GM12878 (cell line): ENCODE data around the gene ITLN1. TPM values are rescaled to one million over a fixed set of nuclear protein-coding genes. Genes with fewer than 3 reads are reported as not detected.

Experiments
- CHD2 ChIP-seq: IDR thresholded peaks from 2 replicates; pipeline ENCODE4 v1.6.1; 2011; ENCODE audit warnings: low read depth, low read length, improper control_type of control experiment, borderline replicate concordance
- CREB1 ChIP-seq: IDR thresholded peaks from 2 replicates; pipeline ENCODE4 v1.6.1; 2012; ENCODE audit warnings: low read depth, mild to moderate bottlenecking, inconsistent platforms
- IKZF1 ChIP-seq: fragments of 450-650 bp; conservative IDR thresholded peaks from 2 replicates; pipeline ENCODE4 v1.6.1; 2017; ENCODE audit warnings: antibody characterized with exemption, mild to moderate bottlenecking
- MXI1 ChIP-seq: fragments of 150-350 bp; IDR thresholded peaks from 2 replicates; pipeline ENCODE4 v1.6.1; 2011; ENCODE audit warnings: low read depth, mild to moderate bottlenecking, inconsistent platforms, low read length, improper control_type of control experiment
- NFYB ChIP-seq: IDR thresholded peaks from 2 replicates; pipeline ENCODE4 v1.6.1; 2011; ENCODE audit warnings: low read depth, mild to moderate bottlenecking, low read length, improper control_type of control experiment, moderate library complexity; ENCODE audit not compliant: insufficient read depth
- ZNF687 ChIP-seq: fragments of 450-650 bp; IDR thresholded peaks from 2 replicates; pipeline ENCODE4 v1.6.1; 2017; ENCODE audit warnings: mild to moderate bottlenecking, moderate library complexity
- polyA plus RNA-seq, 11 experiments: library from polyadenylated mRNA; depleted of rRNA in 4 of 11; unstranded in 6 of 11; stranded (reverse) in 5 of 11; fragments of >200 nt; fragmentation: Nextera tagmentation in 4 of 11; fragmentation: Illumina TruSeq in 1 of 11; extraction: Ambion mirVana in 4 of 11; extraction: Trizol in 1 of 11; gene quantifications; 1 replicate in 1 of 11; 2 replicates in 10 of 11; pipeline versions ENCODE4 v1.2.1 to v1.2.3, GENCODE V29; 2011 to 2016; ENCODE audit warnings: inconsistent platforms in 2 of 11, missing spikeins in 2 of 11, low read depth in 1 of 11
- total RNA-seq, 4 experiments: library from RNA; depleted of rRNA in 3 of 4; stranded (reverse); fragments of >200 nt in 3 of 4; fragmentation: Illumina TruSeq in 1 of 4; extraction: Trizol in 1 of 4; gene quantifications; 2 replicates each; pipeline versions ENCODE4 v1.2.1 to v1.2.3, GENCODE V29; 2013 to 2021
- TF ChIP-seq, protein P1 (sequence below): fragments of 450-650 bp; IDR thresholded peaks from 2 replicates; pipeline ENCODE4 v1.6.1; 2016; ENCODE audit warnings: mild to moderate bottlenecking, moderate library complexity, borderline replicate concordance
- TF ChIP-seq, protein P2 (sequence below): IDR thresholded peaks from 2 replicates; pipeline ENCODE4 v1.6.1; 2012; ENCODE audit warnings: low read depth, low read length, improper control_type of control experiment
- TF ChIP-seq, protein P3 (sequence below): IDR thresholded peaks from 2 replicates; pipeline ENCODE4 v1.6.1; 2012; ENCODE audit warnings: mild to moderate bottlenecking, low read depth, low read length
- TF ChIP-seq, protein P4 (sequence below): fragments of 450-650 bp; IDR thresholded peaks from 2 replicates; pipeline ENCODE4 v1.6.1; 2017; ENCODE audit warnings: mild to moderate bottlenecking, moderate library complexity

ITLN1 gene
- total and polyA plus RNA-seq, 10 of the 15 experiments (the other 5 are each of a cell fraction or from before 2014, with no cell fraction given): not detected

- TF ChIP-seq, protein P1, sequence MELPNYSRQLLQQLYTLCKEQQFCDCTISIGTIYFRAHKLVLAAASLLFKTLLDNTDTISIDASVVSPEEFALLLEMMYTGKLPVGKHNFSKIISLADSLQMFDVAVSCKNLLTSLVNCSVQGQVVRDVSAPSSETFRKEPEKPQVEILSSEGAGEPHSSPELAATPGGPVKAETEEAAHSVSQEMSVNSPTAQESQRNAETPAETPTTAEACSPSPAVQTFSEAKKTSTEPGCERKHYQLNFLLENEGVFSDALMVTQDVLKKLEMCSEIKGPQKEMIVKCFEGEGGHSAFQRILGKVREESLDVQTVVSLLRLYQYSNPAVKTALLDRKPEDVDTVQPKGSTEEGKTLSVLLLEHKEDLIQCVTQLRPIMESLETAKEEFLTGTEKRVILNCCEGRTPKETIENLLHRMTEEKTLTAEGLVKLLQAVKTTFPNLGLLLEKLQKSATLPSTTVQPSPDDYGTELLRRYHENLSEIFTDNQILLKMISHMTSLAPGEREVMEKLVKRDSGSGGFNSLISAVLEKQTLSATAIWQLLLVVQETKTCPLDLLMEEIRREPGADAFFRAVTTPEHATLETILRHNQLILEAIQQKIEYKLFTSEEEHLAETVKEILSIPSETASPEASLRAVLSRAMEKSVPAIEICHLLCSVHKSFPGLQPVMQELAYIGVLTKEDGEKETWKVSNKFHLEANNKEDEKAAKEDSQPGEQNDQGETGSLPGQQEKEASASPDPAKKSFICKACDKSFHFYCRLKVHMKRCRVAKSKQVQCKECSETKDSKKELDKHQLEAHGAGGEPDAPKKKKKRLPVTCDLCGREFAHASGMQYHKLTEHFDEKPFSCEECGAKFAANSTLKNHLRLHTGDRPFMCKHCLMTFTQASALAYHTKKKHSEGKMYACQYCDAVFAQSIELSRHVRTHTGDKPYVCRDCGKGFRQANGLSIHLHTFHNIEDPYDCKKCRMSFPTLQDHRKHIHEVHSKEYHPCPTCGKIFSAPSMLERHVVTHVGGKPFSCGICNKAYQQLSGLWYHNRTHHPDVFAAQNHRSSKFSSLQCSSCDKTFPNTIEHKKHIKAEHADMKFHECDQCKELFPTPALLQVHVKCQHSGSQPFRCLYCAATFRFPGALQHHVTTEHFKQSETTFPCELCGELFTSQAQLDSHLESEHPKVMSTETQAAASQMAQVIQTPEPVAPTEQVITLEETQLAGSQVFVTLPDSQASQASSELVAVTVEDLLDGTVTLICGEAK: peak; percentile 61; the same call in 1 of the 2 replicates
- no peak for TF ChIP-seq NFYB
- TF ChIP-seq ZNF687: peak; percentile 98
- peak; percentile 76 for TF ChIP-seq MXI1
- TF ChIP-seq, protein P2, sequence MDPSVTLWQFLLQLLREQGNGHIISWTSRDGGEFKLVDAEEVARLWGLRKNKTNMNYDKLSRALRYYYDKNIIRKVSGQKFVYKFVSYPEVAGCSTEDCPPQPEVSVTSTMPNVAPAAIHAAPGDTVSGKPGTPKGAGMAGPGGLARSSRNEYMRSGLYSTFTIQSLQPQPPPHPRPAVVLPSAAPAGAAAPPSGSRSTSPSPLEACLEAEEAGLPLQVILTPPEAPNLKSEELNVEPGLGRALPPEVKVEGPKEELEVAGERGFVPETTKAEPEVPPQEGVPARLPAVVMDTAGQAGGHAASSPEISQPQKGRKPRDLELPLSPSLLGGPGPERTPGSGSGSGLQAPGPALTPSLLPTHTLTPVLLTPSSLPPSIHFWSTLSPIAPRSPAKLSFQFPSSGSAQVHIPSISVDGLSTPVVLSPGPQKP: peak; percentile 82; the same call in 1 of the 2 replicates
- TF ChIP-seq CREB1: peak; percentile 50; the same call in 1 of the 2 replicates
- TF ChIP-seq, protein P3, sequence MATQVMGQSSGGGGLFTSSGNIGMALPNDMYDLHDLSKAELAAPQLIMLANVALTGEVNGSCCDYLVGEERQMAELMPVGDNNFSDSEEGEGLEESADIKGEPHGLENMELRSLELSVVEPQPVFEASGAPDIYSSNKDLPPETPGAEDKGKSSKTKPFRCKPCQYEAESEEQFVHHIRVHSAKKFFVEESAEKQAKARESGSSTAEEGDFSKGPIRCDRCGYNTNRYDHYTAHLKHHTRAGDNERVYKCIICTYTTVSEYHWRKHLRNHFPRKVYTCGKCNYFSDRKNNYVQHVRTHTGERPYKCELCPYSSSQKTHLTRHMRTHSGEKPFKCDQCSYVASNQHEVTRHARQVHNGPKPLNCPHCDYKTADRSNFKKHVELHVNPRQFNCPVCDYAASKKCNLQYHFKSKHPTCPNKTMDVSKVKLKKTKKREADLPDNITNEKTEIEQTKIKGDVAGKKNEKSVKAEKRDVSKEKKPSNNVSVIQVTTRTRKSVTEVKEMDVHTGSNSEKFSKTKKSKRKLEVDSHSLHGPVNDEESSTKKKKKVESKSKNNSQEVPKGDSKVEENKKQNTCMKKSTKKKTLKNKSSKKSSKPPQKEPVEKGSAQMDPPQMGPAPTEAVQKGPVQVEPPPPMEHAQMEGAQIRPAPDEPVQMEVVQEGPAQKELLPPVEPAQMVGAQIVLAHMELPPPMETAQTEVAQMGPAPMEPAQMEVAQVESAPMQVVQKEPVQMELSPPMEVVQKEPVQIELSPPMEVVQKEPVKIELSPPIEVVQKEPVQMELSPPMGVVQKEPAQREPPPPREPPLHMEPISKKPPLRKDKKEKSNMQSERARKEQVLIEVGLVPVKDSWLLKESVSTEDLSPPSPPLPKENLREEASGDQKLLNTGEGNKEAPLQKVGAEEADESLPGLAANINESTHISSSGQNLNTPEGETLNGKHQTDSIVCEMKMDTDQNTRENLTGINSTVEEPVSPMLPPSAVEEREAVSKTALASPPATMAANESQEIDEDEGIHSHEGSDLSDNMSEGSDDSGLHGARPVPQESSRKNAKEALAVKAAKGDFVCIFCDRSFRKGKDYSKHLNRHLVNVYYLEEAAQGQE: no peak
- 0 out of 2 replicates have a peak, but pooled peaks have one; percentile 25 for TF ChIP-seq CHD2
- TF ChIP-seq, protein P4, sequence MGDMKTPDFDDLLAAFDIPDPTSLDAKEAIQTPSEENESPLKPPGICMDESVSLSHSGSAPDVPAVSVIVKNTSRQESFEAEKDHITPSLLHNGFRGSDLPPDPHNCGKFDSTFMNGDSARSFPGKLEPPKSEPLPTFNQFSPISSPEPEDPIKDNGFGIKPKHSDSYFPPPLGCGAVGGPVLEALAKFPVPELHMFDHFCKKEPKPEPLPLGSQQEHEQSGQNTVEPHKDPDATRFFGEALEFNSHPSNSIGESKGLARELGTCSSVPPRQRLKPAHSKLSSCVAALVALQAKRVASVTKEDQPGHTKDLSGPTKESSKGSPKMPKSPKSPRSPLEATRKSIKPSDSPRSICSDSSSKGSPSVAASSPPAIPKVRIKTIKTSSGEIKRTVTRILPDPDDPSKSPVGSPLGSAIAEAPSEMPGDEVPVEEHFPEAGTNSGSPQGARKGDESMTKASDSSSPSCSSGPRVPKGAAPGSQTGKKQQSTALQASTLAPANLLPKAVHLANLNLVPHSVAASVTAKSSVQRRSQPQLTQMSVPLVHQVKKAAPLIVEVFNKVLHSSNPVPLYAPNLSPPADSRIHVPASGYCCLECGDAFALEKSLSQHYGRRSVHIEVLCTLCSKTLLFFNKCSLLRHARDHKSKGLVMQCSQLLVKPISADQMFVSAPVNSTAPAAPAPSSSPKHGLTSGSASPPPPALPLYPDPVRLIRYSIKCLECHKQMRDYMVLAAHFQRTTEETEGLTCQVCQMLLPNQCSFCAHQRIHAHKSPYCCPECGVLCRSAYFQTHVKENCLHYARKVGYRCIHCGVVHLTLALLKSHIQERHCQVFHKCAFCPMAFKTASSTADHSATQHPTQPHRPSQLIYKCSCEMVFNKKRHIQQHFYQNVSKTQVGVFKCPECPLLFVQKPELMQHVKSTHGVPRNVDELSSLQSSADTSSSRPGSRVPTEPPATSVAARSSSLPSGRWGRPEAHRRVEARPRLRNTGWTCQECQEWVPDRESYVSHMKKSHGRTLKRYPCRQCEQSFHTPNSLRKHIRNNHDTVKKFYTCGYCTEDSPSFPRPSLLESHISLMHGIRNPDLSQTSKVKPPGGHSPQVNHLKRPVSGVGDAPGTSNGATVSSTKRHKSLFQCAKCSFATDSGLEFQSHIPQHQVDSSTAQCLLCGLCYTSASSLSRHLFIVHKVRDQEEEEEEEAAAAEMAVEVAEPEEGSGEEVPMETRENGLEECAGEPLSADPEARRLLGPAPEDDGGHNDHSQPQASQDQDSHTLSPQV: 0 out of 2 replicates have a peak, but pooled peaks have one; percentile 34
- peak; percentile 77 for TF ChIP-seq IKZF1
These were observed 47.3 kb downstream of the ITLN1 start (continued) for GRCh38 chr1:160837558-160838205.
